GM12891 (cell line): ENCODE data around the gene INTS6.

Source experiments
- DNase-seq: peaks from one replicate; pipeline ENCODE4 v3.0.0; 2011; ENCODE audit warnings: low spot score; ENCODE audit not compliant: insufficient read length
- FAIRE-seq: peaks from 2 replicates; lab custom pipeline; 2011; peaks lifted over from hg19 to GRCh38; lab: Jason Lieb, UNC
- PAX5 ChIP-seq: IDR thresholded peaks from 2 replicates; pipeline ENCODE4 v1.6.1; 2011; ENCODE audit warnings: low read length, moderate library complexity, mild to moderate bottlenecking; ENCODE audit not compliant: insufficient read depth, severe bottlenecking
- POLR2A ChIP-seq: IDR thresholded peaks from 2 replicates; pipeline ENCODE4 v1.6.1; 2011; ENCODE audit warnings: low read depth, low read length, control low read depth
- POLR2AphosphoS5 ChIP-seq: IDR thresholded peaks from 2 replicates; pipeline ENCODE4 v1.6.1; 2011; ENCODE audit warnings: low read depth, low read length, control low read depth
- POU2F2 ChIP-seq: IDR thresholded peaks from 2 replicates; pipeline ENCODE4 v1.6.1; 2011; ENCODE audit warnings: low read depth, mild to moderate bottlenecking, control low read depth, low read length, moderate library complexity
- SPI1 ChIP-seq: IDR thresholded peaks from 2 replicates; pipeline ENCODE4 v1.6.1; 2011; ENCODE audit warnings: low read depth, low read length, control low read depth
- TAF1 ChIP-seq: IDR thresholded peaks from 2 replicates; pipeline ENCODE4 v1.6.1; 2011; ENCODE audit warnings: low read depth, low read length, control low read depth

INTS6 gene

GRCh38 chr13:51364404-51365008, 88.3 kb downstream of the INTS6 start:
- DNase-seq (no peak), FAIRE-seq (no peak)
- TF ChIP-seq POLR2A, result no peak
- TF ChIP-seq SPI1, result no peak
- no peak for TF ChIP-seq TAF1
- no peak for TF ChIP-seq POLR2AphosphoS5

DNA sequence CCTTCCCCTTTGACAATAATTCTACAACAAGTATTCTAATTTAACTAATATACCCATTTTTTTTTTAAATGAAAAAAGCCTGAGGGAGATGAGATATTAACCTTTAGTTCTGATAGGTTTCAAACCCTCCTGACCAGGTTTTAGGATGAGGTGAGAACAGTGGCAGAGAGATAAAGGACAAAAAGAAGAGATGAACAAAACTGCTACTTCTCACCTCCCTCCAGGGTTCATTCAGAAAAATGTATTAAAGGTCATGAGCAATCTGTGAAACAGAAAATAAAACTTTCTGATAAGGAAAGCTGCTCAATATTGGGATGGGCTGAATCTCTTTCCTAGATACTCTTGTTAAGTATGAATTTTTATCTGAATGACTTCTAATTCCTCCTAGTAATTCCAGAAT, 89.2 kb downstream of the INTS6 start:
- DNase-seq, result no peak
- no peak for FAIRE-seq
- TF ChIP-seq SPI1, result no peak
- TF ChIP-seq POLR2AphosphoS5, result no peak
- TF ChIP-seq POLR2A, result no peak
- no peak for TF ChIP-seq PAX5
- no peak for TF ChIP-seq POU2F2
- no peak for TF ChIP-seq TAF1

- TF ChIP-seq TAF1, result no peak
- TF ChIP-seq POU2F2, result no peak
- no peak for TF ChIP-seq POLR2A
- no peak for TF ChIP-seq SPI1
- no peak for TF ChIP-seq POLR2AphosphoS5
- no peak for TF ChIP-seq PAX5
- no peak for DNase-seq
- FAIRE-seq, result no peak
These were observed 91.7 kb downstream of the INTS6 start for GRCh38 chr13:51361106-51361505.

DNA sequence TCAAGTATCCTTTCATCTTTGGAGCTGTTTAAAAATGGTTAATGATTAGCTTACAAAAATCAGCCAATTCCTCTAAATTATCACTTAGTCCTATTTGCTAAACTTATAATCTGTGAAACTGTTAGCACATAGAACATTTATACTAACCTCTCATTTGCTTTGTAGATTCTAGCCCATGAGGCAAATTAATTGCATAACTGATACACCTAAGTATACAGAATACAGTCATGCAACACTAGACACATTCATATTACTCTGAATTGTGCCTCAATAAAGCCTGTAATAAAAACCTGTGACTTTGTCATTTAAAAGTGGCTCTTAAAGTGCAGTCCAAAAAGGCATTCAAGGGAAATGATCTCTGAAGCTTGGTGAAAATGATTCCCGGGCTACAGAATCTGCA, 92.3 kb downstream of the INTS6 start:
- FAIRE-seq (no peak), DNase-seq (no peak)
- TF ChIP-seq PAX5 (no peak), TAF1 (no peak), POLR2A (no peak), POLR2AphosphoS5 (no peak), SPI1 (no peak), POU2F2 (no peak)

- FAIRE-seq, result no peak
- TF ChIP-seq PAX5 (no peak), POU2F2 (no peak), SPI1 (no peak), POLR2AphosphoS5 (no peak), TAF1 (no peak), POLR2A (no peak)
- DNase-seq, result no peak
These were observed 93.5 kb downstream of the INTS6 start for GRCh38 chr13:51359352-51359751.

- TF ChIP-seq PAX5 (no peak), POLR2A (no peak), TAF1 (no peak), POU2F2 (no peak), POLR2AphosphoS5 (no peak), SPI1 (no peak)
- FAIRE-seq, result no peak
- no peak for DNase-seq
These were observed 94.8 kb downstream of the INTS6 start for GRCh38 chr13:51357928-51358595.

GRCh38 chr13:51355217-51355616, 97.6 kb downstream of the INTS6 start:
- DNase-seq, result no peak
- FAIRE-seq, result peak; percentile 16
- TF ChIP-seq SPI1 (no peak), POLR2AphosphoS5 (no peak), PAX5 (no peak), POLR2A (no peak)

DNA sequence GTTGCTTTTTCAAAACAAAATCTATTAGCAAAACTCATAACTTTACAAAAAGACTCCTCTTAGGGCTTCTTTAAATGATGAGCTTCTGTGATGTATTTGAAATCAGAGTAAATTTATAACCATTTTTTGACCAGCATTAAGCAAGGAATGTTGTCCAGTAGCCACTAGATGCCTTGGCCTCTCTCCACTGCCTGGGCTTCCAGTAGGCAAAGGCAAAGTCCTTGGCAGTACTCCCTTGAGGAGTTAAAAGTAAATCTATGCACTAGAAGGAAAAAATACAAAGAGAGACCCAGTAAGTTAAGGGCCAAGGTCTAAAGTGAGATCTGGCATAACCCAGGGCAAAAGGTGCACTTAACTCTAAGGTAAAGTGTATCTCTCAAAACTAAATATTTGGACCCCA, 103.8 kb downstream of the INTS6 start:
- no peak for FAIRE-seq
- TF ChIP-seq POLR2A, result no peak
- TF ChIP-seq PAX5, result no peak
- no peak for TF ChIP-seq SPI1
- TF ChIP-seq POU2F2, result no peak
- TF ChIP-seq TAF1, result no peak
- TF ChIP-seq POLR2AphosphoS5, result no peak
- no peak for DNase-seq

DNA sequence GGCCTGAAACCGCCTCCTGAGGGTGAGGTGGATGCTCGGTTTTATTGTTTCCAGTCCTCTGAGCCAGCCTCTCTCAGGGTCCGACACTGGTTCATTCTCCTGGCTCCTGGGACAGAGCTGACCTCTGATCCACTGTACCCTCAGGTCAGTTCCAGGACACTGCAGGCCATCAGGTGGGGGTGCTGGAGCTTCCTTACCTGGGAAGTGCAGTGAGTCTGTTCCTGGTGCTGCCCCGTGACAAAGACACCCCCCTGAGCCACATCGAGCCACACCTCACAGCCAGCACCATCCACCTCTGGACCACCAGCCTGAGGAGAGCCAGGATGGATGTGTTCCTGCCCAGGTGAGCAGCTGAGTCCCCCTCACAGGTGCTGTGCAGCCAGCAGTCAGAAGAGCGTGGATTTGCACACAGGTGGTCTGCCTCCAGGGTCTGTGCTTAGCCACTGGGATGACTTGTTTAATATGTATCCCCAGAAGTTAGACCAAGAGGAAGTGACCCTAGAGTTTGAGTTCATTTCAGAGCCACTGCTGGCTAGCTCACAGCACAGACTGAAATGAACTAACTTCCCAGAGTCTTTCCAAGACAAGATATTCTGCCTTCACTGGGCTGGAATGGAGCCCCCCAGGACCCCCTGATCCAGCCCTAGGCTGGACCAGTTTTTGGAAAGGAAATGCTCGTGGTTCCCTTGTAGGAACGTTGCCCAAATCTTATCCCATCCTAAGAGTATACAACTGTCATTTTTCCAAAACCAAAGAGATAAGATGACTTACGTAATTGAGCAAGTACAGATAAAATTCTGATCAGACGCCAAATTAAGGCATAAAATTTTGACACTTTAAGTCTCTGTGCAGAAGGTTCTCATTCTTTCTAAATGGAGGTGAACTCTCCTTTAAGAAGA, 104.5 kb downstream of the INTS6 start:
- DNase-seq (no peak), FAIRE-seq (no peak)
- TF ChIP-seq POLR2AphosphoS5 (no peak), POU2F2 (no peak), SPI1 (0 out of 2 replicates have a peak, but pooled peaks have one; percentile 5), POLR2A (no peak), TAF1 (no peak)

- DNase-seq, result no peak
- no peak for TF ChIP-seq POU2F2
- no peak for TF ChIP-seq SPI1
- no peak for TF ChIP-seq TAF1
- no peak for TF ChIP-seq POLR2AphosphoS5
- no peak for TF ChIP-seq PAX5
- no peak for TF ChIP-seq POLR2A
- no peak for FAIRE-seq
These were observed 105.7 kb downstream of the INTS6 start for GRCh38 chr13:51347099-51347498.
